SK-N-SH (cell line): Measurements from ENCODE around the gene LMAN1. TPM values are rescaled to one million over a fixed set of nuclear protein-coding genes. Genes with fewer than 3 reads are reported as not detected.
A peak's percentile ranks its signal among the peaks of the same experiment; 100 is the strongest.

Experiments used
- CTCF ChIA-PET: fragments of 300-600, 350-600 bp; formaldehyde crosslinking; extraction: SDS; loops from one replicate; lab custom pipeline; 2021; lab: Yijun Ruan, JAX
- POLR2A ChIA-PET: fragments of 350-600 bp; sonication (Branson Sonifier 250); formaldehyde crosslinking; extraction: SDS; loops from one replicate; lab custom pipeline; 2020; ENCODE audit warnings: antibody characterized with exemption, inconsistent platforms; lab: Yijun Ruan, JAX
- DNase-seq: peaks from one replicate; pipeline ENCODE4 v3.0.0; 2012
- H2AFZ ChIP-seq: fragments of 200-600 bp; sonication (generic); 2 replicates; pipeline ENCODE4 v1.8.1; 2016; ENCODE audit warnings: antibody characterized with exemption, mild to moderate bottlenecking, low read depth
- H3F3A ChIP-seq: fragments of 200-600 bp; sonication (generic); replicated peaks from 2 replicates; pipeline ENCODE3; 2016; ENCODE audit warnings: antibody characterized with exemption, mild to moderate bottlenecking; ENCODE audit not compliant: insufficient read depth
- H3K27ac ChIP-seq, 2 experiments: fragments of 200-500 bp in 1 of 2; fragments of 200-600 bp in 1 of 2; sonication (Bioruptor generic) in 1 of 2; sonication (generic), shearing (Covaris generic) in 1 of 2; 2 replicates each; pipeline versions ENCODE4 v1.5.1 to v1.6.1; 2014 to 2016; ENCODE audit warnings: low read depth in 2 of 2, inconsistent platforms in 1 of 2, low read length in 1 of 2, mild to moderate bottlenecking in 1 of 2, mixed read lengths in 1 of 2
- H3K27me3 ChIP-seq: fragments of 200-600 bp; sonication (generic), shearing (Covaris generic); 2 replicates; pipeline ENCODE4 v1.6.1; 2016; ENCODE audit warnings: mixed run types; ENCODE audit not compliant: insufficient read depth
- H3K36me3 ChIP-seq, 2 experiments: fragments of 200-500 bp in 1 of 2; fragments of 200-600 bp in 1 of 2; sonication (Bioruptor generic) in 1 of 2; sonication (generic) in 1 of 2; replicated peaks in 1 of 2; 2 replicates each; pipeline versions ENCODE3 to v1.5.1; 2014 to 2016; ENCODE audit warnings: low read length in 1 of 2, mild to moderate bottlenecking in 1 of 2; ENCODE audit not compliant: insufficient read depth in 2 of 2, control insufficient read depth in 1 of 2
- H3K4me1 ChIP-seq, 2 experiments: fragments of 200-500 bp in 1 of 2; fragments of 200-600 bp in 1 of 2; sonication (Bioruptor generic) in 1 of 2; sonication (generic), shearing (Covaris generic) in 1 of 2; 2 replicates each; pipeline versions ENCODE4 v1.5.1 to v1.6.1; 2014 to 2016; ENCODE audit warnings: low read depth in 1 of 2, low read length in 1 of 2, mixed run types in 1 of 2; ENCODE audit not compliant: insufficient read depth in 2 of 2, control insufficient read depth in 1 of 2
- H3K4me2 ChIP-seq: fragments of 200-600 bp; sonication (generic), shearing (Covaris generic); 2 replicates; pipeline ENCODE4 v1.6.1; 2017; ENCODE audit warnings: mixed run types
- H3K4me3 ChIP-seq, 2 experiments: fragments of 200-500 bp in 1 of 2; fragments of 200-600 bp in 1 of 2; sonication (Bioruptor generic) in 1 of 2; sonication (generic), shearing (Covaris generic) in 1 of 2; 2 replicates each; pipeline versions ENCODE4 v1.5.1 to v1.8.1; 2014 to 2016; ENCODE audit warnings: low read depth in 2 of 2, inconsistent platforms in 1 of 2, low read length in 1 of 2, mild to moderate bottlenecking in 1 of 2, mixed read lengths in 1 of 2, moderate library complexity in 1 of 2
- H3K79me2 ChIP-seq: fragments of 200-600 bp; sonication (generic); 2 replicates; pipeline ENCODE4 v1.8.1; 2017; ENCODE audit warnings: mild to moderate bottlenecking; ENCODE audit not compliant: insufficient read depth
- H3K9ac ChIP-seq: fragments of 200-600 bp; sonication (generic); 2 replicates; pipeline ENCODE4 v1.6.1; 2017; ENCODE audit warnings: mixed run types
- H3K9me2 ChIP-seq: fragments of 200-600 bp; sonication (generic); 2 replicates; pipeline ENCODE4 v1.6.1; 2017; ENCODE audit warnings: mixed run types
- H3K9me3 ChIP-seq: fragments of 200-600 bp; sonication (generic); 2 replicates; pipeline ENCODE4 v1.6.1; 2017; ENCODE audit warnings: mixed run types, mild to moderate bottlenecking, moderate library complexity
- H4K20me1 ChIP-seq: fragments of 200-600 bp; sonication (generic); 2 replicates; pipeline ENCODE4 v1.6.1; 2017; ENCODE audit warnings: mild to moderate bottlenecking, mixed run types; ENCODE audit not compliant: insufficient read depth
- ELF1 ChIP-seq: IDR thresholded peaks from 2 replicates; pipeline ENCODE4 v1.4.0; 2012
- EZH2phosphoT487 ChIP-seq: fragments of 200-600 bp; sonication (generic); IDR thresholded peaks from 2 replicates; pipeline ENCODE4 v1.6.1; 2017; ENCODE audit warnings: low read depth, mixed run types, mild to moderate bottlenecking, antibody characterized with exemption, moderate library complexity, borderline replicate concordance
- FOSL2 ChIP-seq: IDR thresholded peaks from 2 replicates; pipeline ENCODE4 v1.4.0; 2012; ENCODE audit warnings: low read depth, mild to moderate bottlenecking, moderate library complexity, borderline replicate concordance
- FOXJ3 ChIP-seq: sonication (generic); formaldehyde crosslinking; IDR thresholded peaks from 2 replicates; pipeline ENCODE4 v1.5.1; 2020; ENCODE audit warnings: mild to moderate bottlenecking, missing genetic modification reagents
- MEF2A ChIP-seq: IDR thresholded peaks from 2 replicates; pipeline ENCODE4 v1.4.0; 2012; ENCODE audit warnings: low read depth, borderline replicate concordance
- POLR2AphosphoS5 ChIP-seq: IDR thresholded peaks from 2 replicates; pipeline ENCODE4 v1.6.1; 2012; ENCODE audit warnings: low read depth, low read length
- RAD21 ChIP-seq: IDR thresholded peaks from 2 replicates; pipeline ENCODE4 v1.6.1; 2012; ENCODE audit warnings: mild to moderate bottlenecking, low read length
- RCOR1 ChIP-seq: fragments of 150-350 bp; IDR thresholded peaks from 2 replicates; pipeline ENCODE4 v1.6.1; 2017; ENCODE audit warnings: antibody characterized with exemption, low read length
- RFX5 ChIP-seq: IDR thresholded peaks from 2 replicates; pipeline ENCODE4 v1.6.1; 2012; ENCODE audit warnings: mild to moderate bottlenecking, improper control_type of control experiment, low read length
- RXRA ChIP-seq: IDR thresholded peaks from 2 replicates; pipeline ENCODE4 v1.4.0; 2012; ENCODE audit warnings: low read depth, mild to moderate bottlenecking, borderline replicate concordance
- SIN3A ChIP-seq: IDR thresholded peaks from 2 replicates; pipeline ENCODE4 v1.6.1; 2012; ENCODE audit warnings: low read depth, mild to moderate bottlenecking, low read length, moderate library complexity, borderline replicate concordance
- SMC3 ChIP-seq: IDR thresholded peaks from 2 replicates; pipeline ENCODE4 v1.6.1; 2012; ENCODE audit warnings: low read depth, low read length, improper control_type of control experiment
- TCF12 ChIP-seq: IDR thresholded peaks from 2 replicates; pipeline ENCODE4 v1.4.0; 2012
- TEAD4 ChIP-seq: IDR thresholded peaks from 2 replicates; pipeline ENCODE4 v1.4.0; 2012; ENCODE audit warnings: mild to moderate bottlenecking, borderline replicate concordance; ENCODE audit not compliant: insufficient read depth
- USF1 ChIP-seq: IDR thresholded peaks from 2 replicates; pipeline ENCODE4 v1.4.0; 2012; ENCODE audit warnings: low read depth, borderline replicate concordance
- YY1 ChIP-seq: IDR thresholded peaks from 2 replicates; pipeline ENCODE4 v1.4.0; 2012; ENCODE audit warnings: low read depth, mild to moderate bottlenecking
- WGBS: methylation state at CpG from one replicate; pipeline ENCODE4 v1.1.6; 2017; ENCODE audit warnings: low lambda C conversion rate; 5-methylcytosine and 5-hydroxymethylcytosine counted together
- polyA plus RNA-seq, 3 experiments: library from polyadenylated mRNA; depleted of rRNA; stranded (reverse); fragments of >200 nt; gene quantifications; 2 replicates each; pipeline ENCODE4 v1.2.3, GENCODE V29; 2012
- TF ChIP-seq, protein P1 (sequence below): IDR thresholded peaks from 2 replicates; pipeline ENCODE4 v1.6.1; 2012; ENCODE audit warnings: mild to moderate bottlenecking, low read depth, low read length, moderate library complexity
- TF ChIP-seq, protein P2 (sequence below): fragments of 150-350 bp; IDR thresholded peaks from 2 replicates; pipeline ENCODE4 v1.6.1; 2017; ENCODE audit warnings: antibody characterized with exemption, low read length, low read depth, borderline replicate concordance
- TF ChIP-seq, protein P3 (sequence below): fragments of 150-350 bp; IDR thresholded peaks from 2 replicates; pipeline ENCODE4 v1.6.1; 2016; ENCODE audit warnings: mild to moderate bottlenecking, low read depth, low read length

Gene LMAN1
- polyA plus RNA-seq, 1 of the 3 experiments (the other 2 are of a cell fraction): 43.4 TPM

GRCh38 chr18:59393381-59393780 is 34.3 kb upstream of the LMAN1 start:
- Histone ChIP-seq H3K36me3 (no peaks in the 10 kb centered on the region), H3K27me3 (no peaks in the 10 kb centered on the region), H3K9me3 (no peaks in the 10 kb centered on the region), H3K9me2 (no peaks in the 10 kb centered on the region), H4K20me1 (no peaks in the 10 kb centered on the region), H3K9ac (no peak overlapping the region), H2AFZ (no peak overlapping the region), H3K79me2 (no peaks in the 10 kb centered on the region), H3K4me3 (no peak overlapping the region), H3K4me2 (no peak overlapping the region), H3K4me1 (no peaks in the 10 kb centered on the region), H3K27ac (no peak overlapping the region), H3F3A (no peaks in the 10 kb centered on the region)
- ChIA-PET CTCF (interaction anchor here (1.3 to 3.2 kb wide), 2 partner anchors 9 to 144 kb away, joined by 5 to 18 read pairs; no protein-coding TSS in a partner anchor), POLR2A (no interaction called here)
- TF ChIP-seq, protein P1, sequence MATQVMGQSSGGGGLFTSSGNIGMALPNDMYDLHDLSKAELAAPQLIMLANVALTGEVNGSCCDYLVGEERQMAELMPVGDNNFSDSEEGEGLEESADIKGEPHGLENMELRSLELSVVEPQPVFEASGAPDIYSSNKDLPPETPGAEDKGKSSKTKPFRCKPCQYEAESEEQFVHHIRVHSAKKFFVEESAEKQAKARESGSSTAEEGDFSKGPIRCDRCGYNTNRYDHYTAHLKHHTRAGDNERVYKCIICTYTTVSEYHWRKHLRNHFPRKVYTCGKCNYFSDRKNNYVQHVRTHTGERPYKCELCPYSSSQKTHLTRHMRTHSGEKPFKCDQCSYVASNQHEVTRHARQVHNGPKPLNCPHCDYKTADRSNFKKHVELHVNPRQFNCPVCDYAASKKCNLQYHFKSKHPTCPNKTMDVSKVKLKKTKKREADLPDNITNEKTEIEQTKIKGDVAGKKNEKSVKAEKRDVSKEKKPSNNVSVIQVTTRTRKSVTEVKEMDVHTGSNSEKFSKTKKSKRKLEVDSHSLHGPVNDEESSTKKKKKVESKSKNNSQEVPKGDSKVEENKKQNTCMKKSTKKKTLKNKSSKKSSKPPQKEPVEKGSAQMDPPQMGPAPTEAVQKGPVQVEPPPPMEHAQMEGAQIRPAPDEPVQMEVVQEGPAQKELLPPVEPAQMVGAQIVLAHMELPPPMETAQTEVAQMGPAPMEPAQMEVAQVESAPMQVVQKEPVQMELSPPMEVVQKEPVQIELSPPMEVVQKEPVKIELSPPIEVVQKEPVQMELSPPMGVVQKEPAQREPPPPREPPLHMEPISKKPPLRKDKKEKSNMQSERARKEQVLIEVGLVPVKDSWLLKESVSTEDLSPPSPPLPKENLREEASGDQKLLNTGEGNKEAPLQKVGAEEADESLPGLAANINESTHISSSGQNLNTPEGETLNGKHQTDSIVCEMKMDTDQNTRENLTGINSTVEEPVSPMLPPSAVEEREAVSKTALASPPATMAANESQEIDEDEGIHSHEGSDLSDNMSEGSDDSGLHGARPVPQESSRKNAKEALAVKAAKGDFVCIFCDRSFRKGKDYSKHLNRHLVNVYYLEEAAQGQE: no peak
- TF ChIP-seq TEAD4: no peak
- no peak for TF ChIP-seq RCOR1
- no peak for DNase-seq
- 88% methylated on average over 3 of the region's 3 CpGs for WGBS

- H3K9ac ChIP-seq: no peak overlapping the region
- 0 out of 2 replicates have a peak overlapping the region, but pooled peaks have one; percentile 41 for H2AFZ ChIP-seq
- CTCF ChIA-PET: interaction anchor here (1.1 to 2.9 kb wide), 4 partner anchors 14 to 318 kb away, joined by 3 to 24 read pairs (median 4); no protein-coding TSS in a partner anchor
- WGBS: 78% methylated on average over 4 of the region's 4 CpGs
- no peaks in the 10 kb centered on the region for H3K9me2 ChIP-seq
- DNase-seq: no peak
- H3K4me3 ChIP-seq: no peak overlapping the region
- H3K79me2 ChIP-seq: no peaks in the 10 kb centered on the region
- H3K36me3 ChIP-seq: no peaks in the 10 kb centered on the region
- no peaks in the 10 kb centered on the region; a peak in 2 of 4 replicates for H3K4me1 ChIP-seq
- H3K27ac ChIP-seq: no peak overlapping the region
- H3K27me3 ChIP-seq: 0 out of 2 replicates have a peak, but pooled peaks cover 6% of the 10 kb centered on the region
- no peaks in the 10 kb centered on the region for H3F3A ChIP-seq
- no peaks in the 10 kb centered on the region for H4K20me1 ChIP-seq
- POLR2A ChIA-PET: no interaction called here
- H3K4me2 ChIP-seq: no peak overlapping the region
- H3K9me3 ChIP-seq: no peaks in the 10 kb centered on the region
- TF ChIP-seq TEAD4 (no peak), EZH2phosphoT487 (no peak), SIN3A (no peak), USF1 (no peak), ELF1 (no peak), RFX5 (no peak), TCF12 (no peak), RXRA (no peak), POLR2AphosphoS5 (no peak), FOXJ3 (CRISPR knock-in tag) (no peak), MEF2A (no peak), SMC3 (no peak), FOSL2 (no peak), RCOR1 (no peak), YY1 (no peak), RAD21 (no peak)
- TF ChIP-seq, protein P2, sequence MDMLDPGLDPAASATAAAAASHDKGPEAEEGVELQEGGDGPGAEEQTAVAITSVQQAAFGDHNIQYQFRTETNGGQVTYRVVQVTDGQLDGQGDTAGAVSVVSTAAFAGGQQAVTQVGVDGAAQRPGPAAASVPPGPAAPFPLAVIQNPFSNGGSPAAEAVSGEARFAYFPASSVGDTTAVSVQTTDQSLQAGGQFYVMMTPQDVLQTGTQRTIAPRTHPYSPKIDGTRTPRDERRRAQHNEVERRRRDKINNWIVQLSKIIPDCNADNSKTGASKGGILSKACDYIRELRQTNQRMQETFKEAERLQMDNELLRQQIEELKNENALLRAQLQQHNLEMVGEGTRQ: no peak
- TF ChIP-seq, protein P3, sequence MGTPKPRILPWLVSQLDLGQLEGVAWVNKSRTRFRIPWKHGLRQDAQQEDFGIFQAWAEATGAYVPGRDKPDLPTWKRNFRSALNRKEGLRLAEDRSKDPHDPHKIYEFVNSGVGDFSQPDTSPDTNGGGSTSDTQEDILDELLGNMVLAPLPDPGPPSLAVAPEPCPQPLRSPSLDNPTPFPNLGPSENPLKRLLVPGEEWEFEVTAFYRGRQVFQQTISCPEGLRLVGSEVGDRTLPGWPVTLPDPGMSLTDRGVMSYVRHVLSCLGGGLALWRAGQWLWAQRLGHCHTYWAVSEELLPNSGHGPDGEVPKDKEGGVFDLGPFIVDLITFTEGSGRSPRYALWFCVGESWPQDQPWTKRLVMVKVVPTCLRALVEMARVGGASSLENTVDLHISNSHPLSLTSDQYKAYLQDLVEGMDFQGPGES: no peak
Observed at GRCh38 chr18:59388817-59389216, 29.8 kb upstream of the LMAN1 start.
